Mesothelial cell of epicardium (in vitro differentiated cells): ENCODE results near the gene INTS11. TPM values are rescaled to one million over a fixed set of nuclear protein-coding genes. Genes with fewer than 3 reads are reported as not detected.

Experiments used
- DNase-seq, 2 experiments: peaks; one replicate each; pipeline ENCODE4 v3.0.0; 2021; ENCODE audit warnings: low spot score in 2 of 2; ENCODE audit not compliant: unreplicated experiment in 2 of 2
- H3K27ac Mint-ChIP-seq: 2 replicates; pipeline ENCODE4 v1.8.0; 2021; ENCODE audit warnings: mixed read lengths
- H3K27me3 Mint-ChIP-seq: 2 replicates; pipeline ENCODE4 v1.8.0; 2021; ENCODE audit warnings: low read depth, mixed read lengths
- H3K36me3 Mint-ChIP-seq: 2 replicates; pipeline ENCODE4 v1.8.0; 2021; ENCODE audit warnings: mixed read lengths
- H3K4me1 Mint-ChIP-seq: 2 replicates; pipeline ENCODE4 v1.8.0; 2021; ENCODE audit warnings: mixed read lengths
- H3K4me3 Mint-ChIP-seq: 2 replicates; pipeline ENCODE4 v1.8.0; 2021; ENCODE audit warnings: mild to moderate bottlenecking, moderate library complexity, mixed read lengths
- H3K9me3 Mint-ChIP-seq: 2 replicates; pipeline ENCODE4 v1.8.0; 2021; ENCODE audit warnings: mixed read lengths
- total RNA-seq: library from RNA; stranded (reverse); gene quantifications from 3 replicates; pipeline ENCODE4 v1.2.1, GENCODE V29; 2021
- TF ChIP-seq, protein P1 (sequence below): fragments of 200-600 bp; sonication (generic); IDR thresholded peaks from one replicate; pipeline ENCODE4 v1.5.0; 2021; ENCODE audit warnings: antibody characterized with exemption; ENCODE audit not compliant: unreplicated experiment

INTS11 gene
- total RNA-seq, 1 donor from 2014 or later = 165 TPM

DNA sequence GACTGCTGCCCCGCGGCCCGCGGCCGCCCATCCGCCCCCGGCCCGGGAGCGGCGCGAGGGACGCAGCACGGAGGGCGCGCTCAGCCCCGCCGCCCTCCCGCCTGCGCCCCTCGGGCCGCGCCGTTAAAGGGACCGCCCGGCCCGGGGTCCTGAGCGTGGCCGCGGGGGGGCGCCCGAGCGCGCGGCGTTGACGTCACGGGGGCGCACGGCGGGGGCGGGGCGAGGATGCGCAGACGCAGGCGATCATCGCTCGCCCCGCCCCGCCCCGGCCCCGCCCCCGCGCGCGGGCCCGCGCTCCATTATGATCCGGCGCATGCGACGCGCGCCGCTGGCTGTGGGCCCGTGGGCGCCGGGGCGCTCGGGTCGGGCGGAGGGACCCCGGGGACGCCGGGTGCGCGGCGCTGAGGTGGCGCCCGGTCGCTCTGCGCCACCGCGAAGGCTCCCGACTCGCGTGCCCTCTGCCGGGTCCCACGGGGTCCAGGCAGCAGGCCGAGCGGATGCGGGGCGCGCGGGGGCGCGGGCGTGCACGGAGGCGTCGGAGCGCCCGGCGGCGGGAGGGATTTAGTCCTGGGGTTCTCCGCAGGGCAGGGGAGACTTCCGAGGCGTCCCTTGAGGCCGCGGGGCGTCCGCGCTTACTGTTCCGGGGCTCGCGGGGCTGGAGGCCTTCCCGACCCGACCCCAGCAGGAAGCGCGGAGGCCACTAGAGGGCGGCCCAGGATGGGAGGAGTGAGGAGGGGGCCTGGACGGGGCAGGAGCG lies 25.0 kb upstream of the INTS11 start, which contains the start of gene DVL1:
TSS of gene DVL1 (minus strand) at position 163 of the 757 bp plus-strand sequence. CDS start 353 bp downstream, outside the sequence.
- Mint-ChIP-seq H3K36me3 (peaks cover 2% of the 10 kb centered on the region), H3K4me1 (peaks cover 26% of the 10 kb centered on the region), H3K27ac (no peak within 1 kb of the TSS), H3K27me3 (peaks cover 4% of the 10 kb centered on the region), H3K9me3 (no peaks in the 10 kb centered on the region), H3K4me3 (peak within 1 kb of the TSS; percentile 73)
- peak; percentile 72 to 78 for DNase-seq
- TF ChIP-seq, protein P1, sequence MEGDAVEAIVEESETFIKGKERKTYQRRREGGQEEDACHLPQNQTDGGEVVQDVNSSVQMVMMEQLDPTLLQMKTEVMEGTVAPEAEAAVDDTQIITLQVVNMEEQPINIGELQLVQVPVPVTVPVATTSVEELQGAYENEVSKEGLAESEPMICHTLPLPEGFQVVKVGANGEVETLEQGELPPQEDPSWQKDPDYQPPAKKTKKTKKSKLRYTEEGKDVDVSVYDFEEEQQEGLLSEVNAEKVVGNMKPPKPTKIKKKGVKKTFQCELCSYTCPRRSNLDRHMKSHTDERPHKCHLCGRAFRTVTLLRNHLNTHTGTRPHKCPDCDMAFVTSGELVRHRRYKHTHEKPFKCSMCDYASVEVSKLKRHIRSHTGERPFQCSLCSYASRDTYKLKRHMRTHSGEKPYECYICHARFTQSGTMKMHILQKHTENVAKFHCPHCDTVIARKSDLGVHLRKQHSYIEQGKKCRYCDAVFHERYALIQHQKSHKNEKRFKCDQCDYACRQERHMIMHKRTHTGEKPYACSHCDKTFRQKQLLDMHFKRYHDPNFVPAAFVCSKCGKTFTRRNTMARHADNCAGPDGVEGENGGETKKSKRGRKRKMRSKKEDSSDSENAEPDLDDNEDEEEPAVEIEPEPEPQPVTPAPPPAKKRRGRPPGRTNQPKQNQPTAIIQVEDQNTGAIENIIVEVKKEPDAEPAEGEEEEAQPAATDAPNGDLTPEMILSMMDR = peak; percentile 42

- DNase-seq = no peak
- peaks cover 23% of the 10 kb centered on the region for H3K4me1 Mint-ChIP-seq
- peak overlapping the region; percentile 73 for H3K4me3 Mint-ChIP-seq
- H3K27me3 Mint-ChIP-seq = peaks cover 2% of the 10 kb centered on the region
- peaks cover 2% of the 10 kb centered on the region for H3K36me3 Mint-ChIP-seq
- TF ChIP-seq, protein P1 = no peak
- H3K9me3 Mint-ChIP-seq = no peaks in the 10 kb centered on the region
- H3K27ac Mint-ChIP-seq = no peak overlapping the region
Measured at GRCh38 chr1:1348420-1349255, 24.2 kb upstream of the INTS11 start.

DNA sequence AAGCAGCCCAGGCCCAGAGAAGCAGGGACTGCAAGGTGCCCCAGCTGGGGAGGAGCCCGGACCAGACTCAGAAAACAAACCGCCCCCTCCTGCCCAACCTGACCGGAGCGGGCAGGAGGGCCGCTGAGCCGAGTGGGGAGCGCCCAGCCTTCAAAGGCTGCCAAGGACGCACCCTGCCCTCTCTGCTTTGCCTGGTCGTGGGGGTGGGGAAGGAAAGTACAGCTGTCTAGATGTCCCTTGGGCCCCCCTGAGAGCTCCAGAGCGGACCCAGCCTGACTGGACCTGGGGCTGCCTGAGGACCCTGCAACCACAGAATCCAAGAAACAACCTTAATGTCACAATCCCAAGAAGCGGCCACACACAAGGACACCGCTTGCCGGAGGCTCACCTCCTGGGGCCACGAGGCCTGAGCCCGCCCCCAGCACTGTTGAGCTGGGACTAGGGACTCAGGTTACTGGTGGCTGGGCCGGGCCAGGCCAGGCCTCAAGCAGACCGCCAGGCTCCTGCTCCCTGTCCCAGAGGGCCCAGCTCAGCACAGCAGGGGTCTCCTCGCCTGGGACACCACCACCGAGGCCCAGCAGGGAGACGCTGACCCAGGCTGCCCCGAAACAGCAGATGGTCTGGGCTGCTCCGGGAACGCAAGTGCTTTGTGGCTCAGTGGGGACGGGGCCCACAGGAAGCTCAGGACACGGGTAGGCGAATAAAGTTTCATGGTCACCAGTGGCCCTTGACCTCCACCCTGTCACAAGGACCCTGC lies 23.4 kb upstream of the INTS11 start:
- Mint-ChIP-seq H3K4me3 (peak overlapping the region; percentile 73), H3K27me3 (peaks cover 2% of the 10 kb centered on the region), H3K9me3 (no peaks in the 10 kb centered on the region), H3K4me1 (peaks cover 22% of the 10 kb centered on the region), H3K36me3 (peaks cover 2% of the 10 kb centered on the region), H3K27ac (no peak overlapping the region)
- TF ChIP-seq, protein P1 = peak; percentile 7
- DNase-seq = no peak

DNA sequence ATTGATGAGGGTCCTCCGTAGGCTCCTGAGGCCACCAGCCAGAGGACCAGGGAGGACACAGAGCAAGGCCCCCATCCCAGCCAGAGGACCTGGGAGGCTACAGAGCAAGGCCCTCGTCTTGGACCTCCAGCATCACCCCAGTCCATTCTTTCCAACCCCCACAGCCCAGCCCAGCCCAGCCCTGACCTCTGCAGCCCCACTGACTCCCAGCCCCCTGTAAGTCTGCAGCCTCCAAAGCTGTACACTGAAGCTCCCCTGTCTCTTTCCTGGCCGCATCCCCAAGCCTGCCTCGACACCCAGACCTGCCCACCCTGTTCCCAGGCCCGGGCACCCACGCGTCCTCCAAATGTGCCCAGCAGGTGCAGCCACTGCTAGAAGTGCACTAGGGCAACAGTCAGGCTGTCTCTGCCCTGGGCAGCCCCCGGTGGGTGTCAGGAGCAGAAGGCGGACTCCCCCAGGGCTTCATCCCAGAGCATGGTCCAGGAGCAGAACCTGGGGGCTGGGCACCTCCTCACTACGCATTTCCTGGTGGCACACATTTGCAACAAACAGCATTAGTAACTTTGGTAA lies 22.7 kb upstream of the INTS11 start:
- H3K4me3 Mint-ChIP-seq = peak overlapping the region; percentile 73
- TF ChIP-seq, protein P1 = peak; percentile 2
- no peaks in the 10 kb centered on the region for H3K36me3 Mint-ChIP-seq
- H3K27me3 Mint-ChIP-seq = no peaks in the 10 kb centered on the region
- peaks cover 15% of the 10 kb centered on the region for H3K4me1 Mint-ChIP-seq
- H3K9me3 Mint-ChIP-seq = no peaks in the 10 kb centered on the region
- H3K27ac Mint-ChIP-seq = no peak overlapping the region
- DNase-seq = no peak

DNA sequence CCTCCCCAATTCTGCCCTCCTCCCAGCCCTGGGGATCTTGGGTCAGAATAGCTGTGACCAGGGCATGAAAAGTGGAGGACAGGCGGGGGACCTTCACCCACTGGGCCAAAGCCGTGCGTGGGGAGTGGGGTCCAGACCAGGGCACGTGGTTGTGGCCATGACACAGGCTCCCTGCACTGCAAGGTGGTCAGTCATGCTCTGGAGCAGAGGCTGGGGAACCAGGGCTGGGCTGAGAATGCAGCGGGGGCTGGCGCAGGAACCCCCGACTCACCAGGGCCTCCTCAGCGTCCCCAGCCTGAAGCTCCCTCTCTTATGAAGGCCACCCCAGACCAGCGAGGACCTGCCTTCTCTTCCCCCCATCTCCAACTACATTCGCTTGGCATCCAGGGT lies 22.0 kb upstream of the INTS11 start:
- peaks cover 12% of the 10 kb centered on the region for H3K4me1 Mint-ChIP-seq
- H3K27me3 Mint-ChIP-seq = no peaks in the 10 kb centered on the region
- no peaks in the 10 kb centered on the region for H3K36me3 Mint-ChIP-seq
- peak overlapping the region; percentile 44 for H3K4me3 Mint-ChIP-seq
- H3K9me3 Mint-ChIP-seq = no peaks in the 10 kb centered on the region
- TF ChIP-seq, protein P1 = no peak
- no peak overlapping the region for H3K27ac Mint-ChIP-seq
- DNase-seq = no peak
